Measurements from ENCODE around the gene NOX1.

Gene NOX1

DNA sequence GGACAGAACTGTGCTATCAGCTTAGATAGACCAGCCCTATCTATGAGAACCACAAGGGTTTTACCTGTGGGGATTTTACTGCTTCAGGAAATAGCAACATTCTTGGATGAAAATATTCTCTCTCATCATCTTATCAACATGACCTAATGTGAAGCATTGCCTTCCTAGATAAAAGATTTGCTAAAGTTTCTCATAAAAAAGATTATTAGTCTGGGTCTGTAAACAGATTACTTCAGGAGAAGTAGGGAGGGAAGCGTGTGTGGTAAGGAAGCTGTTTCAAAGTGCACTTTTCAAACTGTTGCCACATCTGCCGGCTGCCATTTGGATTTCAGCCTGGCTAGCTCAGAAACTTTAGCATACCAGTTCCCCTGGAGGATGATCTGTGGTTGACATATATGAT is at the start of gene NOX1:
Gene NOX1, minus strand, starts transcription at position 35 of the 400 bp plus-strand sequence. CDS start 220 bp downstream, outside the sequence.
- no peak for DNase-seq

- no peak for DNase-seq
Measured at GRCh38 chrX:100915562-100915961, 41.4 kb upstream of the NOX1 start.

GRCh38 chrX:100913111-100913510 is 39.0 kb upstream of the NOX1 start:
- no peak for DNase-seq

GRCh38 chrX:100911731-100912130 is 37.6 kb upstream of the NOX1 start:
- DNase-seq: no peak

GRCh38 chrX:100905620-100906019 is 31.5 kb upstream of the NOX1 start:
- DNase-seq: no peak

DNA sequence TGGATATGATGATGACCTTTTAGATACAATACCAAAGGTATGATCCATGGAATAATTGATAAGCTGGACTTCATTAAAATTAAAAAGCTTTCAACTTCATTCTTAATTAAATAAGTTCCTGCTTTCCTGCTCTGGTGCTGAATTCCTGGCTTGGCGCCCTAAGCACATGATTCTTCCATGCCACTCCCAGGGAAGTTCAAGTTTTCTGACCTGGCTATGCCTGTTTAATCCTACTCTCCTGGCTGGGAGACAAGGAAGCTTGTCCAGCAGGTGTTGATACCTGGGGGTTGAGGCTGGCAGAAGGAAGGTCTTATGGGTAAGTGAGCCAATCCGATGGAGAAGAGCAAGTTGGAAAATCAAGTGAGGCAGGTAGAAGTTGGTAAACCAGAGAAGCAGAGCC is 30.3 kb upstream of the NOX1 start:
- no peak for DNase-seq

- peak; percentile 1 for DNase-seq
Measured at GRCh38 chrX:100895365-100896075, 21.4 kb upstream of the NOX1 start.

DNA sequence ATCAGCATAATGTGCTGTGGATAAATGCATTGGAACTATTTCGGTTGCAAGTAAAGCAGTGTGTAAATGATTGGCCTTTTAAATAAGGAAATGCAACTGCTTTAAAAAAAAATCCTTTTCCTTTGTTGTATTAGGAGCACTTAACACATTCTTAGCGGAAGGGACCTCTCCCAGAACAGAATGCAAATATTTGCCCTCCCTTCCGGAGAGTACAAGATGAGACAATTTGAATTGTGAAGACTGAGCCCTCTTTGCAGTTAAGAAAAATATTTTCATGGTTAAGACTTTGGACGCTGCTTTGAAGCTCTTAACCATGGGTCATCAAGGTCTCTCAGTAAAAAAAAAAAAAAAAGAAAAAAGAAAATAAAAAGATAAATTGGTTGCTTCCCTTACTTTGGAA is 9.5 kb upstream of the NOX1 start:
- DNase-seq: no peak

GRCh38 chrX:100880368-100880767 is 6.2 kb upstream of the NOX1 start:
- peak; percentile 0 for DNase-seq

DNA sequence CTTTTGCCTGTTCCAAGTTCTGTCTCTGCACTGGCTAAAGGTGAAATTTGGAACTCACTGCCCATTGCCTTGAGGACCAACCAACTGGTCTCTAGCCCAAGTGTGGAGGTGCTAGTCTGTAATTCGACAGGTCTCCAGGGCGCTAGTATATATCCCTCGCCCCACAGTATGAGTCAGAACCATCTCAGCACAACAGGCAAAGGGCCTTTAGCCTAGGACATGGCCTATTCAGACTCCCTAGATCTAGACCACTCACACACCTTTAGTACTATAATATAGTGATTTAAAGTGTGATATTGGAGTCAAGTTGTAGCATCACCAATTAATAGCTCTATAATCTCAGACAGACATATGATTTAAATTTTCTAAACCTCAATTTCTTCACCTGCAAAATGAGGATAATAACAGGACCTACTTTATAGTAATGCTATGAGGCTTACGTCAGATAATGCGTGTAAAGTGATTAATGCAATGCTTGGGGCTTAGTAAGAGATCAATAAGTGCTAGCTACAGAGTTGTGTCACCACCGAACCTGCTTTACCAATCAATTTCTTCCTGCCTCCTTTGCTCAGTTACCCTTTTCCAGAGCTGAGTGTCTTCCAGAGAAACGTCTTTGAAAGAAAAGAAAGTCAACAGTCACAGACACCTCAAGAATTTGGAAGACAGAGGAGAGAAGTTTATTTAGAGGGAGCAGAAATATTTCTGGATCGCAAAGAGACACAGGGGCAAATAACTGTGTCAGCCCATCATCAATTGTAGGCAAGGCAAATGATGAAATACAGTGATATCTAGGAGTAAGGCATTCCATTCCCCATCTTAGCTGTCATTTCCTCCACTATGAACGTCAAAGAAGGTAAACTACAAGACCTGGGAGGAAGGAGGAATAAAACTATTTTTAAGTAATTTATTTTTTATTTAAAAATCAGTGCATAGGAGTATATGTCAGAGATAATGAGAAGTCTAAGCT is 2.3 kb downstream of the NOX1 start:
- no peak for DNase-seq

DNA sequence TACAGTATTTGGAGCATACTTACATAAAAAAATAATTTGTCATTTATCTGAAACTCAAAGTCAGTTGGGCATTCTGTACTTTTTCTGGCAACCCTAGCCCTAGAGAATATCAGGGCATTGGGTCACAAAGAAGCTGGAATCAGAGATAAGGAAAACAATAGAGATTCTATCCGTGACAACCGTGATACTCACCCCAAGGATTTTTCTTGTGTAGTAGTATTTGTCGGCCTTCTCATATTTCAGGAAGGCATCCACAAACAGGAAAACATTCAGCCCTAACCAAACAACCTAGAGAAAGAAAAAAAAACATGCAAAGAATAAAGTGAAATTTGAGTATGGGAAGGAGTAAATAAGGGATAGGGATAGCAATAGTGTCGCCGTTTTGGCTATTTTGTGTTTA is 3.6 kb downstream of the NOX1 start:
- DNase-seq: no peak

- DNase-seq: no peak
Measured at GRCh38 chrX:100868273-100868672, 5.9 kb downstream of the NOX1 start.

GRCh38 chrX:100864657-100865391 is 9.3 kb downstream of the NOX1 start:
- DNase-seq: no peak

DNA sequence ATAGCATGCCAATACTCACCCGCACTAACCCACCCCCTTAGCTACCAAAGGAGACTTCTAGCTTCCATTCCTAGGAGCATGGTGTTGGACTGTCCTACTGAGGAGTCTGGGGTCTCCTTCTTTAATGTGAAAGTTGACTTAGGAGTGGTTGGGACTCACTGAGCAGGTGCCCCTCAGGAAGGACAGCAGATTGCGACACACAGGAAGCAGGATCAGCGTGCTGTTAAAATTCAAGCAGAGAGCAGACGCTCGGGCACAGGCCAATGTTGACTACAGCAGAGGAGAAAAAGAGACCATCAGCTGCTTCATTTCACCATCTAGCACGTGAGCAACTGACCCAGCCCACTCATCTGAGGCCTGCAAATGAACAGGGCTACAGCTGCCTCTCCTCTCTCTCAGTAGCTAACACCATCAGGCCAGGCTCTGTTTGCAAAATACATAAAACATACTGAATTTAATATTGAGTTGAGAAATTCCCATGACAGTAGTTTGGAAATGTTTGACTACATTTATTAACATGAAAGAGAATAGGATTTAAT is 10.8 kb downstream of the NOX1 start:
- no peak for DNase-seq

DNA sequence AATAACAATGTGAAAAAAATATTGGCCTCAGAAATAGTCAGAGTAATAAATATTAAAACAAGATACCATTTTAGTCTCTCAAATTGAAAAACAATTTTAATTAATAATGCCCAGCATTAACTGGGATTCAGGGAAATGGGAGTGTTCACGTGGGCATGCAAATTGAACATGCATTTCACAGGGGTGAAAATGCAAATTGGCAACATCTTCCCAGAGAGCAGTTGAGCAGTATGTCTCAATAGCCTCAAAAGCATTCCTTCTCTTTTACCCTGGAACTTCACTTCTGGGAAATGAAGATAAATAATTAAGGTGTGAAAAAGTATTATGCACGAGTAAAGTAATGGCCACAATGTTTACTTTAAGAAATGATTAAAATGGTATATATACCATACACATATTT is 21.3 kb downstream of the NOX1 start:
- DNase-seq: no peak

GRCh38 chrX:100850317-100850716 is 23.8 kb downstream of the NOX1 start:
- DNase-seq: no peak

GRCh38 chrX:100831219-100831946 is 42.8 kb downstream of the NOX1 start:
- no peak for DNase-seq

GRCh38 chrX:100830547-100830946 is 43.6 kb downstream of the NOX1 start:
- DNase-seq: no peak

DNA sequence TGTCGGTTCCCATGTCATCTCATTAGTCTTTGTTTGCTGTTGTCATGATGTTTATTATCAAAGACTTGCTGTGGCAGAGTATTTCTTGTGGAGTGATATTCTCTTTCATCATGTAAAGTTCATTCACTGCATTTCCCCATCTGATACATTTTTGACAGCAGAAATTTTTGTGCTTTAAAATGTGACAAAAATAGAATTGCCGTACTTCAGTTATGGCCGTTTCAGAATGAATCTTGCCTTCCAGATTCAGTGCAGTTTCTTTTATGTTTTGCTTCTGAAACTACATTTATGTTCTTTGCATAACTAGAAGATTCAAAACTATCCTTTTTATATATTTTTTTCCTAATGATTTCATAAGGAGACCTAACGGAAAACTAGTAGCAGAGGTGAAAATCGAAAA is 44.0 kb downstream of the NOX1 start:
- no peak for DNase-seq

DNA sequence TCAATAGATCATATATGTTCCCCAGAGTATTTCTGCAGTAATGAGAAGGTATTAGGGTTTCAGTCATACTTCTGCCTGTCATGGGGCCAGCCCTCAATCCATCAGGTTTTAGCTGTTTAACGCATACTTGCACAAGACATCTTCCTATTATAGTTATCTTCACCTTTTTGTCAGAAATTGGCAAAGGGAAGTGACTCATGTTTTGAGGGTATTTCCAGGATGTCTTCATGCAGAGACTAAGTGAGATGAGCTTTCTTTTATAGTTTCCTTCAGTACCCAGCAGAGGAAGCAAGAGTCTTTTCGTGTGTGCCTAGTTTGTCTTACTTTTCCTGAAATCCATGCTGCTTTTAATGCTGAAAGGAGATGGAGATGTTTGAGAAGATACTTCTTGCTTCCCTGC is 44.4 kb downstream of the NOX1 start:
- no peak for DNase-seq

- DNase-seq: peak; percentile 80
Measured at GRCh38 chrX:100819837-100820666, 54.1 kb downstream of the NOX1 start, which contains the start of gene CSTF2. Gene CSTF2 (plus strand): TSS chrX:100820391. CDS start chrX:100820417, 26 bp downstream.

DNA sequence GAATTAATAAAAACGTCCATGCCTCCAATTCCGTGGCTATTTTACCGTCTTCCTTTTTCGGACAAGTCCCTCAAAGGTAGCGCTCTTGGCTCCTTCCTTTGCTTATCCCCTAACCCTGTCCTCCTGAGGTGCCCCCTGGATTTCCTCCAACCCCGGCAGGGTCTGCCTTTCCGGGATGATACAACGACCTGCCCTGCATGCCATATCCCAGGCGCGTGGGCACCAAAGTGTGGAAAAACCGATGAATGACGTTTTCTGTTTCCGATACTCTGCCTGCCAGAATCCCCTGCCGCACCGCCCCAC is 54.7 kb downstream of the NOX1 start:
- no peak for DNase-seq
